ENCODE data around the gene ZNF30.
"Not testable (repeated sequence)": the region's sequence is repeated elsewhere in the genome, so short reads cannot be mapped to it uniquely, and the experiment has no call there.

ZNF30 gene

GRCh38 chr19:34926685-34927375, at the start of gene ZNF30:
Gene ZNF30 (plus strand): TSS chr19:34926903. CDS start chr19:34929948, 3,045 bp downstream.
- peak; percentile 82 for DNase-seq

DNA sequence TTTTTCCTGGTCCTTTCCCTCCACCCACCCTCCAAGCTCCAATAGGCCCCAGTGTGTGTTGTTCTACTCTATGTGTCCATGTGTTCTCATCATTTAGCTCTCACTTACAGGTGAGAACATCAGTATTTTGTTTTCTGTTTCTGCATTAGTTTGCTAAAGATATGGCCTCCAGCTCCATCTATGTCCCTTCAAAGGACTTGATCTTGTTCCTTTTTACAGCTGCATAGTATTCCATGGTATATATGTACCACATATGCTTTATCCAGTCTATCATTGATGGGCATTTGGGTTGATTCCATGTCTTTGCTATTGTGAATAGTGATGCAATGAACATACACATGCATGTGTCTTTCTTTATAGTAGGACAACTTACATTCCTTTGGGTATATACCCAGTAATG, 47.1 kb upstream of the ZNF30 start:
- DNase-seq = no peak

DNA sequence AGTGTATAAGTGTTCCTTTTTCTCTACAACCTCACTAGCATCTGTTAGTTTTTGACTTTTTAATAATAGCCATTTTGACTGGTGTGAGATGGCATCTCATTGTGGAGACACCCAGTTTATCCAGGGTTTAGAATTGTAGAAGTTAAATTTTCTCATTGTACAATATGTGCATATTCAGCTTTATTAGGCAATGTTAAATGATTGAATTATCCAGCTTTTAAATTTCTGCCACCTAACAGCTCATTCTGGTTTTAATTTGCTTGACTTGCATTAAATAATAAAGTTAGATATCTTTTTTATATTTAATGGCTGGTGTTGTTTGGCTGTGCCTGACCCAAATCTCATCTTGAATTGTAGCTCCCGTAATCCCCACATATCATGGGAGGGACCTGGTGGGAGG, 46.7 kb upstream of the ZNF30 start:
- DNase-seq = no peak

DNA sequence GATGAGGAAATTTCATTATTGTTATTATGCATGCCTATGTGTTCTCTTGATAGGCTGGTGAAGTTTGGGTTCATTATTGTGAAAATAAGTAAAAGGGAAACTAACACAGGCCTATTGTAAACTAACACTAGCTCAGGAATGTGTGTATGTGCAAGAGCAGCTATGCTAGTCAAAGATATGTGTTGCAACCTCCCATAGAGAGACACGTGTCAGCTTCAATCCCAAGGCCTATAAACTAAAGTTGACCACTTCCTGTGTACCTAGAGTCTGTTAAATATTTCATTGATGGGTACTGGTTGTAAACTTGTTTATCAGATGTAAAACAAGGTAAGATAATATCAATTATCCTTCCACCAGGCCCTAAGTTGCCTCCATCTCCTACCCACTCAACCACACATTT, 44.7 kb upstream of the ZNF30 start:
- no peak for DNase-seq

GRCh38 chr19:34888091-34888490, 38.6 kb upstream of the ZNF30 start:
- no peak for DNase-seq

DNA sequence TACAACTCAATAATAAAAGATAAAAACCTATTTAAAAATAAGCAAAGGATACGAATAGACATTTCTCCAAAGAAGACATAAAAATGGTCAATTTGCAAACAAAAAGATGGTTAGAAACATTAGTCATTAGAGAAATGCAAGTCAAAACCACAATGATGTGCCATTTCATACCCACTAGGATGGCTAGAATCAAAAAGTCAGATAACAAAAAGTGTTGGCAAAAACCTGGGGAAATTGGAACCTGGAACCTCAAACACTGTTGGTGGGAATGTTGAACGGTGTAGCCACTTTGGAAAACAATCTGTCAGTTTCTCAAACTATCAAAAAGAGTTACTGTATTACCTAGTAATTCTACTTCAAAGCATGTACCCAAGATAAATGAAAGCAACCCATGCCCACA, 26.5 kb upstream of the ZNF30 start:
- DNase-seq = no peak

- no peak for DNase-seq
Measured at GRCh38 chr19:34904664-34905527, 21.8 kb upstream of the ZNF30 start.

DNA sequence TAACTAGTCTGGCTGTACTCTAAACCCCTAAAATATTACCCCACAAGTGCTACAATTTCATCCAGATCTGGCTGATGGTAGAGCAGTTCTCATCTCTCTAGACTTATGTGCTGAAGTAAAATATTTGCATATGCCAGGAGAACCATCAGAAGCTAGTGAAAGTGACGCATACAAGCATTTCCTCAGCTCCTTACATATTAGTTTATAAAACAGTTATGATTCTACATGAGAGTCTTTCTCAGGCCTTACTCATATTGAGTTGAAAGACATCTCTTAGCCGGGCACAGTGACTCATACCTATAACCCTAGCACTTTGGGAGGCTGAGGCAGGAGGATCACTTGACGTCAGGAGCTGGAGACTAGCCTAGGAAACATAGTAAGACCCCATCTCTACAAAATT, 15.9 kb upstream of the ZNF30 start:
- DNase-seq = no peak

DNA sequence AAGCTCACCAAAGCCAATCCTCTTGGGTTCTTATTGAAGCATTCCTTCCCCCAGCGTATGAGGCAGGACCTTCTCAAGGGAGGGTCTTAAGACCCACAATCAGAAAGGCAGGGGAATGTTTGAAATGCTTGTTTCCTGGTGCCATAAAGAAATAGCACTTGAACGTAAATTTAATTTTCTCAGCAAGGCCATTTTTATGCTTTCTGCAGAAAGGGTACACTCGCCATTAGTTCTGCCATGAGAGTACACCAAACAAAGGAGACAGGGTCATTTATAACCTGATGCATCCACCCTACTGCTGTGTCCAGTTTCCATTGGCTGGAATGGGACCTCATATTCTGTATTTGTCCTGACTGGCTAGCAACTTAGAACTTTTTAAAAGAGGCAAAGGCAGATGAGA, 9.6 kb upstream of the ZNF30 start:
- not testable (repeated sequence) for DNase-seq

DNA sequence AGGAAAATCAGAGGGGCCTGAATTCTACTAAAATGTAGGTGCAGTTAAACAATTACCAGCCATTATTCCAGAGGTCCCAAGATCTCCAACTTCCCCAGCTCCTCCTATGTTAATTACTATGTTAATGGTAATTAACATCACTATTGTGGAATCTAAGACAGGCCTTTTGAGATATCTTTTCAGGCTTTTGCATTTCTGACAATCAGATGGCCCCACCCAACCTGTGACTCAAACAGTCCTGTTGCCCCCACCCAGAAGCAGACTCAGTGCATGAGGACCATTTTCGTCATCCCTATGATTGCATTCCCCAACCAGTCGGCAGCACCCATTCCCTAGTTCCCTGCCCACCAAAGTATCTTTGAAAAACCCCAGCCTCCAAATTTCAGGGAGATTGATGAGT, 8.5 kb upstream of the ZNF30 start:
- no peak for DNase-seq

- DNase-seq = not testable (repeated sequence)
Measured at GRCh38 chr19:34920090-34920786, 6.5 kb upstream of the ZNF30 start.

GRCh38 chr19:34925278-34925855, 1.3 kb upstream of the ZNF30 start:
- no peak for DNase-seq

- no peak for DNase-seq
Measured at GRCh38 chr19:34926361-34926684, 380 bp upstream of the ZNF30 start.

DNA sequence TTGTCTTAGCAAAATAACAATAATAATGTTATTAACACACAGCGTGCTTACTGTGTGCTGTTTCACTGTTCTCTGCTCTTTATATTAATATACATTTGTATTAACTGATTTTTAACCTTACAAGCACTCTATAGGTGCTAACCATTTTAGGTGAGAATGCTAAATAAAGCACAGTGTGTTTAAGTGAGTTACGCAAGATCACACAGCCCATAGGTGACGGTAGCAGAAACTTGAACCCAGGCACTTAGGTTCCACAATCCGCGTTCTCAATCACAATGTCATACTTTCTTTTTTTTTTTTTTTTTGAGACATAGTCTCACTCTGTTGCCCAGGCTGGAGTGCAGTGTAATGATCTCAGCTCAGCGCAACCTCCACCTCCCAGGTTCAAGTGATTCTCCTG, 5.8 kb downstream of the ZNF30 start:
- no peak for DNase-seq

GRCh38 chr19:34936184-34936583, 9.5 kb downstream of the ZNF30 start:
- DNase-seq = no peak

DNA sequence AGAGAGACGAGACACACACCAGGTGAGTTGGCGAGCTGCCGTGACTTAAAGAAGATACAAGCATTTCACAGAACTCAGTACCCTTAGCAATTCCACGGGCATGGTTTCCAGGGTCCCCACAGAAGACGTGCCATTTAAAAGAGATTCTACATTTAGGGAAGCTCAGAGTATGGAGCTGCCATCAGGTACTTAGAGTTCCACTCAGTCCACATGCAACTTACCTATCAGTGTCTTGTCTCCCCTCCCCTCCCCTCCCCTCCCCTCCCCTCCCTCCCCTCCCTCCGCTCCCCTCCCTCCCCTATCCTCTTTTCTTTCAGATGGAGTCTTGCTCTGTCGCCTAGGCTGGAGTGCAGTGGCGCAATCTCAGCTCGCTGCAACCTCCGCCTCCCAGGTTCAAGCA, 12.2 kb downstream of the ZNF30 start:
- DNase-seq = no peak

DNA sequence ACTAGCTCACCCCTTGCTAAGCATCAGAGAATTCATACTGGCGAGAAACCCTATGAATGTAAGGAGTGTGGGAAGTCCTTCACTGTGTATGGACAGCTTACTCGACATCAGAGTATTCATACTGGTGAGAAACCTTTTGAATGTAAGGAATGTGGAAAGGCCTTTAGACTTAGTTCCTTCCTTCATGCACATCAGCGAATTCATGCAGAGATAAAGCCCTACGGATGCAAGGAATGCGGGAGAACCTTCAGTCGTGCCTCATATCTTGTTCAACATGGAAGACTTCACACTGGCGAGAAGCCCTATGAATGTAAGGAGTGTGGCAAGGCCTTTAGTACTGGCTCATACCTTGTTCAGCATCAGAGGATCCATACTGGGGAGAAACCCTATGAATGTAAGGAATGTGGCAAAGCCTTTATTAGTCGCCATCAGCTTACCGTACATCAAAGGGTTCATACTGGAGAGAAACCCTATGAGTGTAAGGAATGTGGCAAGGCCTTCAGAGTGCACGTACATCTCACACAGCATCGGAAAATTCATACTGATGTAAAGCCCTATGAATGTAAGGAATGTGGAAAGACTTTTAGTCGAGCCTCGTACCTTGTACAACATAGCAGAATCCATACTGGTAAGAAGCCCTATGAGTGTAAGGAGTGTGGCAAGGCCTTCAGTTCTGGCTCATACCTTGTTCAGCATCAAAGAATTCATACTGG, 17.3 kb downstream of the ZNF30 start:
- no peak for DNase-seq

GRCh38 chr19:34953092-34953491, 26.4 kb downstream of the ZNF30 start:
- DNase-seq = no peak

- no peak for DNase-seq
Measured at GRCh38 chr19:34957830-34958751, 31.4 kb downstream of the ZNF30 start.

- DNase-seq = no peak
Measured at GRCh38 chr19:34959021-34959420, 32.3 kb downstream of the ZNF30 start.

DNA sequence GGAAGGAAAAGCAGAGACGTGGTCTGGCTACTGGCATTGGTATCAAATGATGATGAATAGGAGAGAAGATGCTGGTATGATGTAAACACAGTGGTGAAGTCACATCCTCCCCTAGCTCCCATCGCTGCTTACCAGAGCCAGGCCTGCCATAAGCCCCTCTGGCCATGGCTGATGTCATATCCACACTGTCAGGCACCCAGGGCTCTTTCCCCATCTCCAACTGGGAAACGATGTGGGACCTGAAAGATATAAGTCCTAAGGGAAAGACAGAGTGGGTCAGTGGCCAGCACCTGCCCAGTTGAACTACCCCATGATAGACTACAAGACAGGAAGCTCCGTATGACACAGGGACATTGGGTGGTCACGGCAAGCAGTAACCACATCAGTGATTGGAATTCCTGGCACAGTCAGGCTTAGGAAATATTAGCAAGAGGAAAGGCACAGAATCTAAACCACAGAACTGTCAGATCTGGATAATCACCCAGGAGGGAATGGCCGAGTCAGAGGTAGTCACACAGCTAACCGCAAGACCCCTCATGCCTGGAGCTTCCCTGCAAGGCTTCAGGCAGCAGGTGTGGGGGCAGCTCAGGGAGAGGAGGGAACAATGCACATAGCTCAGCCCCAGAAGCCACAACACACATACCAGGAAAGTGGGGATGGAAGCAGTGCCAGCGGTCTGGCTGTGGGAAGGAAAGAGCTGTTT, 33.6 kb downstream of the ZNF30 start:
- no peak for DNase-seq

Measured in NCI-H2171 treated with DMSO at 0.1 percent for 48 hours (cell line).